HG02571 (cell line): ENCODE results near the gene RUVBL1.

ENCODE experiments used
- ATAC-seq: cut with Tn5 transposase; IDR thresholded peaks from one replicate; pipeline ENCODE4 v1.9.1; 2021; ENCODE audit warnings: mild to moderate bottlenecking, moderate library complexity; ENCODE audit not compliant: unreplicated experiment

Gene RUVBL1

GRCh38 chr3:128143496-128143895 lies 19.9 kb upstream of the RUVBL1 start:
- no peak for ATAC-seq

GRCh38 chr3:128133273-128133883 lies 9.8 kb upstream of the RUVBL1 start:
- ATAC-seq = no peak

- ATAC-seq = no peak
Observed at GRCh38 chr3:128131897-128132646, 8.5 kb upstream of the RUVBL1 start.

- ATAC-seq = no peak
Observed at GRCh38 chr3:128128251-128128650, 4.6 kb upstream of the RUVBL1 start.

GRCh38 chr3:128127236-128127635 lies 3.6 kb upstream of the RUVBL1 start:
- ATAC-seq = no peak

GRCh38 chr3:128123156-128123537 lies 465 bp downstream of the RUVBL1 start:
- ATAC-seq = no peak

- no peak for ATAC-seq
Observed at GRCh38 chr3:128122013-128122412, 1.6 kb downstream of the RUVBL1 start.

- peak; percentile 58 for ATAC-seq
Observed at GRCh38 chr3:128113817-128114794, 9.5 kb downstream of the RUVBL1 start.

- ATAC-seq = no peak
Observed at GRCh38 chr3:128112357-128112968, 11.1 kb downstream of the RUVBL1 start.

GRCh38 chr3:128111147-128111546 lies 12.5 kb downstream of the RUVBL1 start:
- no peak for ATAC-seq

GRCh38 chr3:128107834-128108233 lies 15.8 kb downstream of the RUVBL1 start:
- no peak for ATAC-seq

- ATAC-seq = no peak
Observed at GRCh38 chr3:128103136-128103676, 20.4 kb downstream of the RUVBL1 start.

- no peak for ATAC-seq
Observed at GRCh38 chr3:128100638-128101037, 23.0 kb downstream of the RUVBL1 start.

GRCh38 chr3:128100161-128100560 lies 23.5 kb downstream of the RUVBL1 start:
- no peak for ATAC-seq

GRCh38 chr3:128098234-128098633 lies 25.4 kb downstream of the RUVBL1 start:
- no peak for ATAC-seq

GRCh38 chr3:128095222-128095703 lies 28.3 kb downstream of the RUVBL1 start:
- ATAC-seq = peak; percentile 68

- ATAC-seq = no peak
Observed at GRCh38 chr3:128094295-128095151, 29.1 kb downstream of the RUVBL1 start.

- ATAC-seq = no peak
Observed at GRCh38 chr3:128091586-128091985, 32.0 kb downstream of the RUVBL1 start.

- no peak for ATAC-seq
Observed at GRCh38 chr3:128089135-128089534, 34.5 kb downstream of the RUVBL1 start.

GRCh38 chr3:128084675-128085021 lies 39.0 kb downstream of the RUVBL1 start:
- ATAC-seq = no peak
